WTC11 (cell line): ENCODE measurements around the gene DCAF6.

Source experiments
- CTCF ChIP-seq: fragments of 200-600 bp; IDR thresholded peaks from 2 replicates; pipeline ENCODE4 v1.8.0; 2022; ENCODE audit warnings: antibody characterized with exemption
- FOXK1 ChIP-seq: sonication (generic); formaldehyde crosslinking; IDR thresholded peaks from 2 replicates; pipeline ENCODE4 v1.8.0; 2022; ENCODE audit warnings: mild to moderate bottlenecking, moderate library complexity, missing genetic modification reagents
- IRF1 ChIP-seq: sonication (generic); formaldehyde crosslinking; IDR thresholded peaks from 2 replicates; pipeline ENCODE4 v1.8.0; 2023; ENCODE audit warnings: missing genetic modification reagents
- TF ChIP-seq, protein P1 (sequence below): sonication (generic); formaldehyde crosslinking; IDR thresholded peaks from 2 replicates; pipeline ENCODE4 v1.8.0; 2022; ENCODE audit warnings: mild to moderate bottlenecking, missing genetic modification reagents

DNA sequence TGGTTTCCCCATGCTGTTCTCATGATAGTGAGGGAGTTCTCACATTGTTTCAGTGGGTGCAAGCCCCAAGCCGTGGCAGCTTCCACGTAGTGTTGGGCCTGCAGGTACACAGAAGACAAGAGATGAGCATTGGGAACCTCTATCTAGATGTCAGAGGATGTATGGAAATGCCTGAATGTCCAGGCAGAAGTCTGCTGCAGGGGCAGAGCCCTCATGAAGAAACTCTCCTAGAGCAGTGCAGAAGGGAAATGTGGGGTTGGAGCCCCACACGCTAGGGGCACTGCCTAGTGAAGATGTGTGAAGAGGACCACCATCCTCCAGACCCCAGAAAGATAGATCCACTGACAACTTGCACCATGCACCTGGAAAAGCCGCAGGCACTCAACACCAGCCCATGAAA is 183.3 kb downstream of the DCAF6 start:
- no peak for TF ChIP-seq FOXK1
- TF ChIP-seq, protein P1, sequence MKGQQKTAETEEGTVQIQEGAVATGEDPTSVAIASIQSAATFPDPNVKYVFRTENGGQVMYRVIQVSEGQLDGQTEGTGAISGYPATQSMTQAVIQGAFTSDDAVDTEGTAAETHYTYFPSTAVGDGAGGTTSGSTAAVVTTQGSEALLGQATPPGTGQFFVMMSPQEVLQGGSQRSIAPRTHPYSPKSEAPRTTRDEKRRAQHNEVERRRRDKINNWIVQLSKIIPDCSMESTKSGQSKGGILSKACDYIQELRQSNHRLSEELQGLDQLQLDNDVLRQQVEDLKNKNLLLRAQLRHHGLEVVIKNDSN (CRISPR knock-in tag): no peak
- no peak for TF ChIP-seq CTCF
- TF ChIP-seq IRF1 (CRISPR knock-in tag): no peak
